ENCODE results near the gene STX2.
"Not testable (repeated sequence)": the region's sequence is repeated elsewhere in the genome, so short reads cannot be mapped to it uniquely, and the experiment has no call there.

STX2 gene

DNA sequence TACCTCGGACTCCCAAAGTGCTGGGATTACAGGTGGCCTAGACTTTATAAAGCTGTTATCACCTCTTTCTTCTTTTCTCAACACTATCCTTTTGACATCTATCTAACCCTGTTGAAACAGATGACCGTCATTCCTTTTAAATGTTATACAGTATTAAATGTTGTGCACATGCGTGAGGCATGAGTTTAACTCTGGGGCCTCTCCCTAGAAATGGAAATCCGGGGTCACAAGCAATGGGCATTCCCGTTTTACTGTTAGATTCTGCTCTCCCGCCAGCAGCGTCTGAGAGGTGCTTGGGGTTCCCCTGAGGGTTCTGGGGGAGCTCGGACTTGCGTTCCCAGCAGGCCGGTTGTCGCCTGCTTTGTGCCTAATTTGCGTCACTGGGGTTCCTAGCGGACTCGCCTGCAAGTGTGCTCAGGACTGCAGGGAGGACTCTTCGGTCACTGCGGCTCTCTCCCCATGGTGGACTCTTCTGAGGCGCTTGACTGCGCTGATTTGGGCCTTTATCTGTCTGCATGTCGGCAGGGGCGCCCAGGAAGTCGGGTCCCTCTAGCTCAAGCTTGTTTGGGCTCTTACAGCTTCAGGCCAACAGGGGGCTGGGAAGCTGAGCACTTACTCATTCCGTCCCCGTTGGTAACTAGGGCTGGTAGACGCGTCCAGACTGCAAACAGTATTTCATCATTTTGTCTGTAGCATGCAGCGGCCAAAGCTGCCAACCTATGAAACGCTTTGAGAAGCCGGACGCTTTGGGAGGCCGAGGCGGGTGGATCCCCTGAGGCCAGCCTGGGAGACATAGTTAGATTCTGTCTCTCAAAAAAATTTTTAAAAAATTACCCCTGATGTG lies 31.6 kb upstream of the STX2 start:
- peak; percentile 85 for DNase-seq (ENCODE audit: low spot score)

DNA sequence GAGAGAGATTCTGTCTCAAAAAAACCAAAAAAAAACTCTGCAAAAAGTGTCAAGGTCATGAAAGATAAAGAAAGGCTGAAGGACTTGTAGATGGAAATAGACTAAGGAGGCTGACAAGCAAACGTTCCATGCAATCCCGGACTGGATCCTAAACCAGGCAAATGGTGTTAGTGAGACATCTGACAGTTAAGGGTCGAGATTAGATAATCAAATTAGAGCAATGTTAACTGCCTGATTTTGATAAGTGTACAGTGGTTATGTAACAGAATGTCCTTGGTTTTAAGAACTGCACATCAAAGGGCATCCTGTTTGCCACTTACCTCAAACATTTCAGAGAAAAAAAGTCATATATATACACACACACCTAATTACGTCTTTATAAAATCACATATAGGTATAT lies 29.4 kb upstream of the STX2 start:
- DNase-seq (ENCODE audit: low spot score): no peak

DNA sequence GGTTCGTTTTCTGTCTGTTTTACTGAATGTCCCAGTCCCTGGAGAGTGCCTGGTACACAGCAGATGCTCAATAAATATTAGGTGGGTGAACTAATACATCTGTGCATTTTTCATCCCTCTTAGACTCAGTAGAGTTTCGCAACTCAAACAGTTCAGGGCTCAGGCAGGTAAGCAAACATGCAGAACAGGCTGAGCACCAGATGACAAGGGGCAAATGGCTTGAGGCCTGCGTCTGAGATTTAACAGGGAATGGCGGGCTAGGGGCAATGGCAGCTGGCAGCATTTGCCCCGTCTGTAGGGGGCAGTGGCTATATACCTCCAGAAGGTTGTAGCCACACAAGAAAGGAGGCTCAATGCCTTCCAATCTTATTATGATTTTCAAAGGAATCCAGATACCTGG lies 24.2 kb upstream of the STX2 start:
- no peak for DNase-seq (ENCODE audit: low spot score)

DNA sequence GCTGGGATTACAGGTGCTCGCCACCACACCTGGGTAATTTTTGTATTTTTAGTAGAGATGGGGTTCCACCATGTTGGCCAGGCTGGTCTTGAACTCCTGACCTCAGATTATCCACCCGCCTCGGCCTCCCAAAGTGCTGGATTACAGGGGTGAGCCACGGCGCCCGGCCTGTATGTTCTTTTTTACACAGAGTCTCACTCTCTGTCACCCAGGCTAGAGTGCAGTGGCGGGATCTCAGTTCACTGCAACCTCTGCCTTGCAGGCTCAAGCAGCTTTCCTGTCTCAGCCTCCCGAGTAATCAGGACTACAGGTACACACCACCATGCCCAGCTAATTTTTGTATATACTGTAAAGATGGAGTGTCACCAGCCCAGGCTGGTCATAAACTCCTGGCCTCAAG lies 23.7 kb upstream of the STX2 start:
- DNase-seq (ENCODE audit: low spot score): not testable (repeated sequence)

DNA sequence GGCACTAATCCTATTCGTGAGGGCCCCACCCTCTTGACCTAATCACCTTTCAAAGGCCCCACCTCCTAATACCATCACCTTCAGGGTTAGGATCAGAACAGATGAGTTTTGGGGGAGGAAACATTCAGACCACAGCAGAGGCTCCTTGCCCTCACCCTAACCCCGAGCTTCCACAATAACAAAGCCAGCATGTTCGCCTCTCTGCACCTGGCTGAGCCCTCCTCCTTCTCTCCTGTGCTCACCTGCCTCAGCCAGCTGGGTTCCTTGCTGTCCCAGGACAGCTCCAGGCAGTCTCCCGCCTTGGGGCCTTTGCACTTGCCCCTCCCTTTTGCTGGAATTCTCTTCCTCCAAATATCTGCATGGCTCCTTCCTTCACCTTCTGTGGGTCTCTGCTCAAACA lies 23.1 kb upstream of the STX2 start:
- DNase-seq (ENCODE audit: low spot score): no peak

DNA sequence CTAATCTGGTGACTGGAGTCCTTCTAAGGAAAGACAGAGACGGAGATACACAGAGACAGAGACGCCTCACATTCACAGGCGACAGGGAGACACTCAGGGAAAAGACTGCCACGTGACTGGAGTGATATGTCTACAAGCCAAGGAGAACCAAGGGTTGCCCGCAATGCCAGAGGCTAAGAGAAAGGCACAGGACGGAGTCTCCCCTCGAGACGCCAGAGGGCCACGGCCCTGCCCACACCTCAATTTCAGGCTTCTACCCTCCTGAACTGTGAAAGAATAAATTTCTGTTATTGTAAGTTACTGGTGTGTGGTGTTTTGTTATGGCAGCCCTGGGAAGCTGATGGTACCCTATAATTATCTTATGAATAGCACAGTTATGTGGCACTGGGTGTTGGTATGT lies 21.3 kb upstream of the STX2 start:
- DNase-seq (ENCODE audit: low spot score): no peak

DNA sequence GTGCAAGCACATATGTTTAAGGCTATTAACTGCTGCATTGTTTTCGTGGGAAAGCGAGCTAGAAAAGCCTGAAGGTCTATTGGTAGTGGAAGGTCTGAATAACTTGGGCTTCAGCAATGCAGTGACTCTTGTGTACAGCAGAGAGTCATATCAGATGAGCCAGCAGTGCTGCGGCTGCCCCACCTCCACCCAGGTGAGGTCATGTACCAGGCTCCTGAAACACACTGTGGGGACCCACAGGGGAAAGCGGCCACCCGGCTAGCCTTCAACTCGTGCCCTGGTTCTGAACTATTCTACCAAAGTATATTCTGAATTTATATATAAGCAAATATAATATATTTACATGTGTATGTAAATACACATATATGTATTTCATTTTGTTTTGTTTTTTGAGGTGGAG lies 20.1 kb upstream of the STX2 start:
- DNase-seq (ENCODE audit: low spot score): no peak

DNA sequence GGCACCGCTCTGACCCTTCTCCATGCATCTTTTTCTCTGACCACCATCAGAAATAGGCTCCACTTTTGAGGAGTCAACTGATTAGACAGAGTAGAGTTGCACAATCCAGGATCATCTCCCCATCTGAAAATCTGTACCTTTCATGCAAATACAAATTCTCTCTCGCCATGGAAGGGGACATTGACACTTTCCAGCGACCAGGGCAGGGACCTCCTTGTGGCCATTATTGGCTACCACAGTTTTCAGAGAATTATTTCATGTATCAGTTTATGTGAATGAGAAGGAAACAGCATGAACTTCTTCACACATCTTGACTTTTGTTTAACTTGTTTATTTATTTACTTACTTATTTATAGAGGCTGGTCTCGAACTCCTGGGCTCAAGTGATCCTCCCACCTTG lies 19.0 kb upstream of the STX2 start:
- DNase-seq (ENCODE audit: low spot score): no peak

DNA sequence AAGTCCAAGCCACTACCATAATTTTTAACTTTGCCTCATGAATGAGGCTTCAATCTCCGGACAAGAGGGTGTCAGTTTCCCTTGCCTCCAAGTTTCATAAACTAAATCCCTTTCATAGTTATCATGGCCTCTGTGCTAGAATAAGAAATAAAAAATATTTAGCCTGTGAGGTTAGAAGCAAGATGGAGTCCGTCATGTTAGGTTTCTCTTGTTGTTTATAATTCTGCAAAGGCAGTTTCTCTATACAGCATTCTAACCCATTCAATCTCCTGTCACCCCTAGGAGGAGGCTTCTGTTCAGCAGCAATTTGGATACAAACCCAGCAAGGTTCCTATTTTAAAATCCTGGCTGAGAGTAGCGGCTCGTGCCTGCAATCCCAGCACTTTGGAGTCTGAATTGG lies 17.0 kb upstream of the STX2 start:
- no peak for DNase-seq (ENCODE audit: low spot score)

DNA sequence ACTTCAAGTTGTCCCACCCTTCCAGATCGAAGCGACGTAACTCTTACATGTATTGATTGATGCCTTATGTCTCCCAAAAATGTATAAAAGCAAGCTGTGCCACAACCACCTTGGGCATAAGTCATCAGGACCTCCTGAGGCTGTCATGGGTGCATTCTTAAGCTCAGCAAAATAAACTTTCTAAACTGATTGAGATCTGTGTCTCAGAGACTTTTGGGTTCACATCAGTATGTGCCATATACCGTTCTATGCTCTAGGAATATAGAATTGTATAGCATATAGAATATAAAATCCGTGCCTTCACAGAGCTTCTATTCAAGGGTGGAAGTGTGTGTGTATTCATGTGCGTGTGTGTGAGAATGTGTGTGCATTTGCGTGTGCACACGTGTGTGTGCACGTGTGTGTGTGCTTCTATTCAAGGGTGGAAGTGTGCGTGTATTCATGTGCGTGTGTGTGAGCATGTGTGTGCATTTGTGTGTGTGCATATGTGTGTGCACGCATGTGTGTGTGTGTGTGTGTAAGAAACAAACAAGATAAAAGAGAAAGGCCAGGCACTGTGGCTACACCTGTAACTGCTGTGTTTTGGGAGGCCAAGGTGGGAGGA lies 11.5 kb upstream of the STX2 start:
- DNase-seq (ENCODE audit: low spot score): no peak

DNA sequence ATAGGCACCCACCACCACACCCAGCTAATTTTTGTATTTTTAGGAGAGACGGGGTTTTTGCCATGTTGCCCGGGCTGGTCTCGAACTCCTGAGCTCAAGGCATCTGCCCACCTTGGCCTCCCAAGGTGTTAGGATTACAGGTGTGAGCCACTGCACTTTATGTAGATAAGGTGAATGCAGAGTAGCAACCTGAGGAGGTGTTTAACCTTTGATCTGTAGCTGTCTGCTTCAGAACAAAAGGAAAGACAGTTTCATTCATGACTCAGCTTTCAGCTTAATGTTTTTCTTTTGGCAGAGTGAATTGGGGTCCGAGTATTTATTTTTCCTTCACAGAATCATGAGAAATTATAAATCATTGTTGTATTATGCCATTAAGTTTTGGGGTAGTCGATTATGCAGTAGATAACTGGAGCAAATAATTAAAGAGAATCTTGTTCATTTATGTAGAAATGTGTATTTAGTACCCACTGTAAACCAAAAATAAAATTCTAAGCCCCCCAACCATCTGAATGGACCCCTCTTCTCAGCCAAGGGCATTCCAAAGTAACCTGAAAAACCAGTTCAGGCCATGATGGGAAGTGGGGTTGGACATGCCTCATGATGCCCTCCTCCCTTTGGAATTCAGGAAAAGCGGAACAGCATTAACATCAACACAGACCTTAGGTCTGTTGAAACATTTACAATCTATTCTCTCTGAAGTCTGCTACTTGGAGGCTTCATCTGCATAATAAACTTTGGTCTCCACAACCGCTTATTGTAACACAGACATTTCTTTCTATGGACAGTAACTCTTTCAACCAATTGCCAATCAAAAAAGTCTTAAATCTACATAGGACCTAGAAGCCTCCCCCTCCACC lies 10.7 kb upstream of the STX2 start:
- peak; percentile 59 for DNase-seq (ENCODE audit: low spot score)

DNA sequence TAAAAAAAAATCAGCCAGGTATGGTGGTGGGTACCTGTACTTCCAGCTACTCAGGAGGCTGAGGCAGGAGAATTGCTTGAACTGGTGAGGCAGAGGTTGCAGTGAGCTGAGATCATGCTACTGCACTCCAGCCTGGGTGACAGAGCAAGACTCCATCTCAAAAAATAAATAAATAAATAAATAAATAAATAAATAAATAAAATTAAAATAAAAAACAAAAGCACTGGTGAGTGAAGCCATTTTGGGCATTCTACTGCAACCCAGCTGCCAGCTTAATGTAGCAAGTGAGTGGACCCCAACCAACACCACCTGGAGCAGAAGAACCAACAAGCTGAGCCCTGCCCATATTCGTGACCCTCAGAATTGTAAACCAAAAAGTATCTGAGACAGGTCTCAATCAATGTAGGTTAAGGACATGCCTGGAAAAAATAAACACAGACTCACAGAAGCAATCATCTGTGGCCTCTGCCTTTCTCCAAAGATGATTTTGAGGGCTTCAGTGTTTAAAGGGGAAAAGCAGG lies 9.8 kb upstream of the STX2 start:
- not testable (repeated sequence) for DNase-seq (ENCODE audit: low spot score)

DNA sequence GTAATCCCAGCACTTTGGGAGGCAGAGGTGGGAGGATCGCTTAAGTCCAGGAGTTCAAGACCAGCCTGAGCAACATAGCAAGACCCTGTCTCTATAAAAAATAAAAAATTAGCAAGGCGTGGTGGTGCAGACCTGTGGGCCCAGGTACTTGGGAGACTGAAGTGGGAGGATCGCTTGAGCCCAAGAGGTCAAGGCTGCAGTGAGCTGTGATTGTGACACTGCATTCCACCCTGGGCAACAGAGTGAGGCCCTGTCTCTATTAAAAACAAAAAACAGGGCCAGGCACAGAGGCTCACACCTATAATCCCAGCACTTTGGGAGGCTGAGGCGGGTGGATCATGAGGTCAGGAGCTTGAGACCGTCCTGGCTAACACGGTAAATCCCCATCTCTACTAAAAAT lies 9.1 kb upstream of the STX2 start:
- not testable (repeated sequence) for DNase-seq (ENCODE audit: low spot score)

DNA sequence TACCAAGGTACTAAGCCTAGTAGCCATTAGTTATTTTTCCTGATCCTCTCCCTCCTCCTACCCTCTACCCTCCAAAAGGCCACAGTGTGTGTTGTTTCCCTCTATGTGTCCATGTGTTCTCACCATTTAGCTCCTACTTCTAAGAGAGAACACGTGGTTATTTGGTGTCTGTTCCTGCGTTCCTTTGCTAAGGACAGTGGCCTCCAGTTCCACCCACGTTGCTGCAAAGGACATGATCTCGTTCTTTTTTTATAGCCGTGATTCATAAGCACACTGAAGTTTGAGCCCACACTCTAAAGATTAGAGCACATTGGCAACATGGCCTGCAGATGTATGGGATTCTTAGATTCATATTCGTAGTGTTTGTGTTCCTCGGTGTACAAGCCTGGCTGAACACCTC lies 8.1 kb upstream of the STX2 start:
- DNase-seq (ENCODE audit: low spot score): no peak

DNA sequence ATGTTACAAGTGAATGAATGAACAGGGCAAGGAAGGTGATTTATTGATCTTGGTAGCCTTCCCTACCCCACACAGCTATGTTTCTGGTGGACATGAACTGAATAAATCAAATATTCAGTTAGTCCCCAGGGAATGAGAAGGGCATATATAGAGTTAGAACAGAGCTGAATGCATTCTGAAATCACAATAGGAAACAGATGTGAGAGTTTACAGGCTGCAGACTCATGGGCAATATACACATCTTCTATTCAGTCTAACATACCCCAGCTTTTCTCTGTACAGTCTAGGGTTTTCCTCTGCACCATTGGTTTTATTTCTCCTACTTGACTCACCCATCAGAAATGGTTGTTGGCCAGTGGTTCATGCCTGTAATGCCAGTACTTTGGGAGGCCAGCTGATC lies 7.3 kb upstream of the STX2 start:
- DNase-seq (ENCODE audit: low spot score): no peak

DNA sequence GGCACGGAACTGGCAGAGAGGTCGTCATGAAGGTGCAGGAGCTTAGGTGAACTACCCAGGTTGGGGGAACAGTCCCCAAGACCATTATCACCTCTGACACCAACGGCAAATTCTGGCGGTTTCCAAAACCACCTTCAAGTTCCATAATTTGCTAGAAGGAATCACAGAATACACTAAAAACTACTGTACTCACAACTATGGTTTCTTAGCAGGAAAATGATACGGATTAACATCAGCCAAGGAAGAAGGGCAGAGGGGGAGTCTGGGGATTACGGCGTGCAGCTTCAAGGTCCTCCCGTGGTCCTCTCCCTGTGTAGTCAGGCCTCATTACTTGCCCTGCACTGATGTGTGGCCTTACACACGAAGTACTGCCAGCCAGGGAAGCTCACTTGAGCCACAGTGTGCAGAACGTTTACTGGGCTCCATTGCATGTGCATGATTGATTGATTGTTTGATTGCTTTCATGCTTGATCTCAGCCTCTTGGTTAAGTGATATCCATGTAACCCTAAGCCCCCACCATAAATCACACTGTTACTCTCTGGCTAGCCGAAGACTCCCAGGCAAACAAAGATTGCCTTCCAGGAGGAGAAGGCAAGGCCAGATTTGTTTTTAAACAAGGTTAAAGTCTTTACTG lies 837 bp upstream of the STX2 start:
- DNase-seq (ENCODE audit: low spot score): no peak

DNA sequence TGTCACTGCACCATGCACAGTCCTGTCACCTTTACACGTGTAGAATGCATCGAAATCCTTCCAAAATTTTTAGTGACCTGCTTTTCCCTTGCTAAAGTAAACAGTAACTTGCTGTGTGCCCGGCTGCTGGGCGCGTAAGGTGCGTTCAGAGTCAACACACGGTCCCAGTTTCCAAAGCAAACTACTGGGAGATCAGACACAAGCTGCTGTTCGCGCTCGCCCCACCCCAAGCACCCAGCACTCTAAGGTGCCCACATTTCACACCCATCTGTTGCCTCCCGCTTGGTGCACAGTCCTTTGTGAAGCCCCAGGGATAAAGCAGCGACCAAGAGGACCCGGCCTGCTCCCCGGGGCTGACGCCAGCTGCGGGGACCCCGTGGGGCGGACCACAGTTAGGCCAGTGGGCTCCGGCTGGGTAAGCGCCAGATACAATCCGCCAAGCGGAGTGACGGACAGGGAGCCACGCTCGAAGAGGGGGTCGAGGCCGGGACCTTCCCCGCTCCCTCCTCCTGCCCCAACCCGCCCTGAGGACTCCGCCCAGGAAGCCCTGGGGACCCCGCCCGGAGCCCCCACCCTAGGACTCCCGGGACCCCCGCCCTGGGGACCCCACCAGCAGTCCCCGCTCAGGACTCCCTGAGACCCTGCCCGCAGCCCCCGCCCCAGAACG lies 633 bp downstream of the STX2 start:
- peak; percentile 47 for DNase-seq (ENCODE audit: low spot score)

DNA sequence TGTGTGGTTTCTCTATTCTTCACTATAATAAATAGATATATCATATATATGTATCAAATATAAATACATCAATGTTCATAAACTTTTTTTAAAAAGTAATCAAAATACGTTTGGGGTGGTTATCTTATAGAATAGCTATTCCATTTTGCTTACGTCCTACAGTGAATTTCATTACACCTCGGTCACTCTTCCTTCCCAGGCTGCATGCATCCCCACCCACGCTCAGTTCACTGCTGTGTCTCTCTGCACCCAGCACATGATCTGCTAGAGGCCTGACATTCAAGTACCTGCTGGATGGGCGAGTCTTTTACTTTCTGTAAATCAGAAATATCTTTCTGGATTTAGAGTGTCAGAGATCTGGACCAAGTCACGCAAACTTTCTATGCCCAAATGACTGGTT lies 3.6 kb downstream of the STX2 start:
- DNase-seq (ENCODE audit: low spot score): no peak

DNA sequence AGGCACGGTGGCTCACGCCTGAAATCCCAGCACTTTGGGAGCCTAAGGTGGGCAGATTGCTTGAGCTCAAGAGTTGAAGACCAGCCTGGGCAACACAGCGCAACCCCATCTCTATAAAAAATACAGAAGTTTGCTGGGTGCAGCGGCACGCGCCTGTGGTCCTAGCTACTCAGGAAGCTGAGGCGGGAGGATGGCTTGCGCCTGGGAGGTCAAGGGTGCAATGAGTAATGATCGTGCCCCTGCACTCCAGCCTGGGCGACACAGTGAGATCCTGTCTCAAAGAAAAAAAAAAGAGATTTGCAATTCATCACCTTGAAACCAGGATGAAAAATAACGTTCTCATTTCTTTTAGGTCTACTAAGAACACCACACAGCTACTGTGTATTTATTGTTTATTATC lies 4.0 kb downstream of the STX2 start:
- DNase-seq (ENCODE audit: low spot score): no peak

DNA sequence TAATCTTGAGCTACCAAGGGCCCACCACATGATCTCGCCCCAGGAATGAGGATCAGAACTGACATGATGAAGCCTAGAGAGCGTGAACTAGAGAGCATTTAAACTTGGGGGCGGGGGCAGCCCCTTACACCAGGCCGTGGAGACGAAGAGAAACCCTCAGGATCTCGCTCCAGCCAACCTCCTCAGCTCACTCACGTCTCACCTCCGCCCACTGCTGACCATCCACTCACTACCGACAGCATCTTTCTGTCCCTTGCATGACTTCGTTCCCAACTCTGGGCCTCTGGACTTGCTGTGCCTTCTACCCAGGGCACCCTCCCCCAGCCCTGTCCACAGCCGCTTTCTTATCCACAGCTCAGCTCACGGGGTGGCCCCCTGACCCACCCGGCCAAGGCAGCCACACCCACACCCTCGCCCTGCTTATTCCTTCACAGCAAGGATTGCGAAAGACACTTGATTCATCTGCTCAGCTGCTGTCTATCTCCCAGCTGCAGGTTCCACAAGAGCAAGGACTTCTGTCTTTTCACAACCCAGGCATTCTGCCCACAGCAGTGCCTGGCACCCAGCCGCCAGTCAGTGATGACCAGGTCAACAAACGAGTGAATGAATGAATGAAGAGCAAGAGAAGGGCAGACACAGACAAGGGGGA lies 6.4 kb downstream of the STX2 start:
- DNase-seq (ENCODE audit: low spot score): no peak

DNA sequence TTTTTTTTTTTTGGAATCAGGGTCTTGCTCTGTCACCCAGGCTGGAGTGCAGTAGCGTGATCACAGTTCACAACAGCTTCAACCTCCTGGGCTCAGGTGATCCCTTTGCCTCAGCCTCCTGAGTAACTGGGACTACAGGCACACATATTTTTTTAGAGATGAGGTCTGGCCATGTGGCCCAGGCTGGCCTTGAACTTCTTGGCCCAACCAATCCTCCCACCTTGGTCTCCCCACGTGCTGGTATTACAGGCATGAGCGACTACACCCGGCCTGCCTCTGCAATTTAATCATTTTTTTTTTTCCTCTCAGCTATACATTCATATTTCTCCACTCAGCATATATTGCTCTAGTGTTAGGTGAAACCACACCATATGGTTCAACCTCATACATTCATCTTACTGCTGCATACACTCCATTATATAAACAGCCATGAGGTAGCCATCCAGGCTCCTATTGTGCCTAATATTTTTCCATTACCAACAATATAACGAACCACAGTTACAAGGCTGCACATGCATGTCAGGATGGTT lies 7.1 kb downstream of the STX2 start:
- no peak for DNase-seq (ENCODE audit: low spot score)
